HG02852 (cell line): ENCODE results near the gene SLC25A28.

Source experiments
- ATAC-seq: cut with Tn5 transposase; IDR thresholded peaks from one replicate; pipeline ENCODE4 v1.9.1; 2021; ENCODE audit warnings: mild to moderate bottlenecking, moderate library complexity; ENCODE audit not compliant: unreplicated experiment

SLC25A28 gene

GRCh38 chr10:99619851-99620710 is at the start of gene SLC25A28:
Gene SLC25A28, minus strand, starts transcription at chr10:99620439. Its CDS starts 104 bp downstream, at chr10:99620335.
- peak; percentile 78 for ATAC-seq

DNA sequence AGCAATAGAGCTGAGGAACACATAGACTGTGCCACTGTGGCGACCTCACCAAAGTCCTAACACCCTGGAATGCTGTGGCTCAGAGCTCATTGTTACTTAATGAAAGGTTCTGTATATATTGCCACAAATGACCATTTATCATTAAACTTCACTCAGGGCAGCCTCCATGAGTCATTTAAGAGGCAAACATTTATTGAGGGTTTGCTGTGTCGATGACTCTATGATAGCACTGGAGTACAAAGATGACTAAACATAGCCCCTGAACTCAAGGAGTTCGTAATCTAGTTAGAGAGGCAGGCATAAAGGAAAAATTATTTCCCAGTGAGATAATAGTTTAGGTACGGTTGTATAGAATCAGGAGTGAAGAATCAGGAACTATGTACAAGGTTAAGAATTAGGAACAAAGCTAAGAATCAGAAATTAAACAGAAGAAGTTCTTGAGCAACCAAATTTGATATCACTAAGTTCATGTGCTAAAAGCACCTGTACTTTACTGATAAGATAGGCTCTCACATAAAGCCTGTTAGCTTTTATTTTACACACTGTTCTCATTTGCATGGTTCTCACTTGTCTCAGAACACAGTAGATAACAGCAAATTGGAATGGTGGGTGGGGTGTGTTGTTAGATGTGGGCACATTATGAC is 47.0 kb upstream of the SLC25A28 start:
- ATAC-seq, result no peak

DNA sequence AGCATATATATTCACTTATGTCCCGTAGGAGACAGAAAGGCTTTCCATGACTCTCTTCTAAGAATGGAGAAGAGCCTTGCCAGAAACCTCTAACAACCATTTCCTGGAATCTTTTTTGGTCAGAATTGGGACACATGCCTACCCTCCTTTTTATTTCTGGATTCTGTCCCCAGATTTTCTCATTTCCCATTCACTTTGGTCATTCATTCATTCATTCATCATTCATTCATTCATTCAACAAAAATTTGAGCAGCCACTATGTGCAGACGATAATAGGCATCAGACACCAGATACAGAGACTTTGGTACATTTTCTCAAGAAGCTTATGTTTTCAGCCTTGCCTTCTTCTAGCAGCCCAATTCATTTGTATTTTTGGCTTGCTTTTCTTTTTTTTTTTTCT is 45.1 kb upstream of the SLC25A28 start:
- no peak for ATAC-seq

- ATAC-seq, result no peak
These were observed 41.1 kb upstream of the SLC25A28 start for GRCh38 chr10:99661377-99661763.

- no peak for ATAC-seq
These were observed 40.6 kb upstream of the SLC25A28 start for GRCh38 chr10:99660662-99661376.

GRCh38 chr10:99659868-99660366 is 39.7 kb upstream of the SLC25A28 start:
- no peak for ATAC-seq

DNA sequence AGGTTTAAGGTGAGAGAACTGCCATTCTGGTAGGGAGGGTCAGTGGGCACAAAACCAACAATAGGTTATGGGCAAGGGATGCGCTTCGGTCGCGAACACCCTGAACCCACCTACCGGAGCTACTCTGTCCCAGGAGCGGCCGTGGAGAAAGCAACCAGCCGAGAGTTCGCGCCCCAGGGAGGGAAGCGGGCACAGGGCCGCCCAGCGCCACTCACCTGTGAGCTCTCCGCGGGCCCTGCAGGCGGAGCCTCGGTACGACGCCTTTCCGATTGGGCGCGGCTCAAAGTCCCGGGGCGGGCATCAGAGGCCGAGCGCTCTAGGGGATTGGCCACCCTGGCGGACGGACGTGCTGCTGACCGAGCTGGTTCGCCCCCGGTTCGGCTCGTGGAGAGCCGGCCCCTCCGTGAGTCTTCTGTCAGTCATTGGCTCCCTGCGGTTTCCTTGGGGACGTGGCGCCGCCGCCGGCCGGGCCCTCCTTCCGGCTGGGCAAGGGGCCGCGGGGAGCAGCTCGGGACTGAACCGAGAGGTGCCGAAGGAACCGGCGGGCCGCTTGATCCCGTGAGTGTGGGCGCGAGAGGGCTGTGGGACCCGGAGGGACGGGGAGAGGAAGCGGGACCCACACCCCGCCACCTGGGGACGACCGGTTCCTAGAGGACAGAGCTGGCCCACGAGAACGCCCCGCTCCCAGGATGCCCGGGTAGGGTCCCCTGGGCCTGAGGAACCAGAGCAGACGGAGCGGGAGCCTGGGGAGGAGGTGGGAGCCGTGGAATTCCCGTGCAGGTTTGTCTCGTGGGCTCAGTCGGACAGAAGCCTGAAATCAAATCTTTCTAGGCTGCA is 39.0 kb upstream of the SLC25A28 start, which contains the start of gene ENTPD7:
Gene ENTPD7, plus strand, starts transcription at position 479 of the 837 bp plus-strand sequence. CDS start 448 bp downstream, outside the sequence.
- ATAC-seq, result peak; percentile 99

DNA sequence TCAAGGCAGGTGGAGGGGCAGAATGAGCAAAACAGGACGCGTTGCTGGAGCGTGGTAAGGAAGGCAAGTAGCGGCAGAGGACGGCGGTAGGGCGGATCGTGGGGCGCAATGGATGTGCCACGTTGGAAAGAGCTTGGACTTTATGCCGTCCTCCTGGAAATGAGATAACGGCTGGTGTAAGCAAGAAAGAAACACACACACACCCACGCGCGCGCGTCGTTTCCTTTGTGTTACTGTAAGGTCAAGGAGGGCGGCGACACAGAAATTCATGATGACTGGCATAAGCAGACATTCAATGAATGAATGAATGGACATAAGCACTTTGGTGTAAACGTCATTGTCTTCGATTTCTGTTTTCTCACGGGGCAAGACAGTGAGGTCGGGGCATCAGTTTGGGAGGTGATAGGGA is 38.4 kb upstream of the SLC25A28 start:
- ATAC-seq, result peak; percentile 0

DNA sequence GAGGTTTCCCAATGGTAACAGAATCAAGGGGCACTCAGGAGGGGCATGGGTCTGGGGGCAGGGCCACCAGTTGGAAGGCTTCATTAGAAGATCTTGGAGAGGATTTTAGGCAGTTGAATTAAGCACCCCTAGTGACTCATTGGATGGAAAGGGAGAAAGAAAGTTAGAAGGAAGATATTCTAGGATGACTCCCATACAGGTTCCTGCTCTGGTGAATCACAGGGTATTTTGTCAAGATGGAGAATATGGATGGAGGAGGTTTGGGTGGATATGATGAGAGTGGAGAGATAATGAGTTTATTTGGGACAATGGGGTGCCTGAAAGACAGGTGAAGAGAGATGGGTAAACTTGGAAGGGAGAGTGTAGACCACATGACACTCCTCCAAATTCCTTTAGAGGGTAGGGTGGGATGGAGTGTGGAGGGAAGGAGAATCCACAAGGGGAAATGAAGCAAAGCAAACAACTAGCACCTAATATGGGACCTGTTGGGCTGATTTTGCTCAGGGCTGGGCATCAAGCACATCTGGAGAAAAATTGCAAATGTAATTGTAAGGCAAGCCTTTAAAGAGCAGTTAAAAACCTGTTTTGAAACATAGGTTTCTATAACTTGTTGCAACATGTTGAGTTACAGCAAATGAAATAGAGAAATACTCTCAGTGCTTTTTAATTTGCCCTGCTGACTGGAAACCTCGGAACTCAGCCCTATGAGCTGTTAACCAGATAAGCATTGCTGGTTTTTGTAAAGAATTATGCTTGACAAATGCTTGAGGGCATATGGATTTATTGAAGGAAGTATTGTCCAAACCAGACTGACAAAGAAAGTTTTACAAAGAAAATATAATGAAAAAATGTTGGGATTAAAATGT is 36.2 kb upstream of the SLC25A28 start:
- no peak for ATAC-seq

DNA sequence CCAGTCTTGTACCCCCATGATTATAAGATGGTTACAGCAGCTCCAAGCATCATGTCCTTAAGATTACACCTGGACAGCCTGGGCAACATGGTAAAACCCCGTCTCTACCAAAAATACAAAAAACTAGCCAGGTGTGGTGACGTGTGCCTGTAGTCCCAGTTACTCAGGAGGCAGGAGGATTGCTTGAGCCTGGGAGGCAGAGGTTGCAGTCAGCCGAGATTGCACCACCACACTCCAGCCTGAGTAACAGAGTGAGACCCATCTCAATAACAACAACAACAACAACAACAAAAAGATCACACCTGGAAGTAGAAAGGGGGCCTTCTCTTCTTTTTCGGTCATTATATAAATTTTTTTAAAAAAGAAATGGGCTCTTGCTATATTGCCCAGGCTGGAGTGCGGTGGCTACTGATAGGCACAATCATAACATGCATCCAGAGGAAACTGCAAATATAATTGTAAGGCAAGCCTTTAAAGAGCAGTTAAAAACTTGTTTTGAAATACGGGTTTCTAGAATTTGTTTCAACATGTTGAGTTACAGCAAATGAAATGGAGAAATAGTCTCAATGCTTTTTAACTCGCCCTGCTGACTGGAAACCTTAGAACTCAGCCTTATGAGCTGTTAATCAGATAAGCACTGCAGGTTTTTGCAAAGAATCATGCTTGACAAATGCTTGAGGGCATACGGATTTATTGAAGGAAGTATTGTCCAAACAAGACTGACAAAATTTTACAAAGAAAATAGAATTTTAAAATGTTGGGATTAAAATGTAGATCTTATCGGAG is 34.3 kb upstream of the SLC25A28 start:
- ATAC-seq, result no peak

DNA sequence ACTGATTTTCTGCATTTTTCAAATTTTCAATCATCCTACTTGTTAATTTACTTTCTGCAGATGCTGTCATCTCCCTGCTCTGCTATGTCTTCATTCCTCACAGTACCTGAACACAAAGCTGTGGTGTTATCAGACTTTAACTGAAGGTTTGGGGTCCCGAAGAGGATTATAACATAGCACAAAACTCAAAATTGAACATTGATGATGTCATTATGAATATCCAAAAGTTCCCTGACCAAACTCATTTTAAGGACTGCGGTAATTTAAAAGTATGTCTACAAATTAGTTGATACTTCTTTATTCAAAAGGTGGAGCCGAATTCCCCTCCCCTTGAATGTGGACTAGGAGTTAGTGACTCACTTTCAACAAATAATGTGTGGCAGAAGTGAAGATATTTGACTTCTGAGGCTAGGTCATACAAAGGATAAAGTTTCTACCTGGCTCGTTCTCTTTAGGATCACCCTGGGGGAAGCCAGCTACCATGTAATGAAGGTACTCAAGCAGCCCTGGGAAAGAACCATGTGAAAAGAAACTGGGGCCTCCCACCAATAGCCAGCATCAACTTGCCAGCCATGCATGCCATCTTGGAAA is 32.7 kb upstream of the SLC25A28 start:
- no peak for ATAC-seq

DNA sequence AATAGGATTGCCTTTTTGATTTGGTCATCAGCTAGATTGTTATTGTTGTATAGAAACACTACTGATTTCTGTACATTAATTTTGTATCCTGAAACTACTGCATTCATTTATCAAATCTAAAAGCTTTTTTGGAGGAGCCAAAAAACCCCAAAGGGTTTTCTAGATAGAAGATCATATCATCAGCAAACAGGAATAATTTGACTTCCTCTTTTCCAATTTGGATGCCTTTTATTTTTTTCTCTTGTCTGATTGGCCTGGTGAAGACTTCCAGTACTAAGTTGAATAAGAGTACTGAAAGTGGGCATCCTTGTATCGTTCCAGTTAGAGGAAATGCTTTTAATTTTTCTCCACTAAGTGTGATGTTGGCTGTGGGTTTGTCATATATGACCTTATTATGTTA is 28.5 kb upstream of the SLC25A28 start:
- ATAC-seq, result no peak

DNA sequence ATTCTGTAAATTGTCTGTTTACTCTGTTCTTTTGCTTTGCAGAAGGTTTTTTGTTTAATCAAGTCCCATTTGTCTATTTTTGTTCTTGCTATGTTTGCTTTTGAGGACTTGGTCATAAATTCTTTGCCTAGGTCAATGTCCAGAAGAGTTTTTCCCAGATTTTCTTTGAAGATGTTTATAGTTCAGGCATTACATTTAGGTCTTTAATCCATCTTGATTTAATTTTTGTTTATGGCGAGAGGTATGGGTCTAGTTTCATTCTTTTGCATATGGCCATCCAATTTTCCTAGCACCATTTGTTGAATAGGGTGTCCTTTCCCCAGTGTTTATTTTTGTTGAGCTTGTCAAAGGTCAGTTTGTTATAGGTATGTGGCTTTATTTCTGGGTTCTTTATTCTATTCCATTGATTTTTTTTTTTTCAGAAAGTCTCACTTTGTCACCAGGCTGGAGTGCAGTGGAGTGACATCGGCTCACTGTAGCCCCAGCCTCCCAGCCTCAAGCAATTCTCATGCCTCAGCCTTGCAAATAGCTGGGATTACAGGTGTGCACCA is 27.4 kb upstream of the SLC25A28 start:
- ATAC-seq, result no peak

DNA sequence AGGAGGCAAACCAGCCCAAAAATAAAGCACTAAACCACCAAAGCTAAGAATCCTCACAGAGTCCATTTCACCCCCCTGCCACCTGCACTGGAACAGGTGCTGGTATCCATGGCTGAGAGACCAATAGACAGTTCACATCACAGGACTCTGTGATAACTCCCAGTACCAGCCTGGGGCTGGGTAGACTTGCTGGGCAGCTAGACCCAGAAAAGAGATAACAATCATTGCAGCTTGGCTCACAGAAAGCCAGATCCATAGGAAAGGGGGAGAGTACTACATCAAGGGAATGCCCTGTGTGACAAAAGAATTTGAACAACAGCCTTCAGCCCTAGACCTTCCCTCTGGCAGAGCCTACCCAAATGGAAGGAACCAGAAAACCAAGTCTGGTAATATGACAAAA is 13.6 kb upstream of the SLC25A28 start:
- ATAC-seq, result no peak

GRCh38 chr10:99631496-99631895 is 11.3 kb upstream of the SLC25A28 start:
- no peak for ATAC-seq

- ATAC-seq, result no peak
These were observed 10.8 kb upstream of the SLC25A28 start for GRCh38 chr10:99630991-99631390.

GRCh38 chr10:99630433-99630832 is 10.2 kb upstream of the SLC25A28 start:
- ATAC-seq, result no peak

GRCh38 chr10:99629625-99629978 is 9.4 kb upstream of the SLC25A28 start:
- ATAC-seq, result peak; percentile 76
